NCI-H1092 treated with DMSO at 0.1 percent for 48 hours (cell line): ENCODE results near the gene STON1.
"Not testable (repeated sequence)": the region's sequence is repeated elsewhere in the genome, so short reads cannot be mapped to it uniquely, and the experiment has no call there.

ENCODE experiments used
- DNase-seq: peaks from one replicate; lab custom pipeline; 2025; lab: John Stamatoyannopoulos, UW

STON1 gene

DNA sequence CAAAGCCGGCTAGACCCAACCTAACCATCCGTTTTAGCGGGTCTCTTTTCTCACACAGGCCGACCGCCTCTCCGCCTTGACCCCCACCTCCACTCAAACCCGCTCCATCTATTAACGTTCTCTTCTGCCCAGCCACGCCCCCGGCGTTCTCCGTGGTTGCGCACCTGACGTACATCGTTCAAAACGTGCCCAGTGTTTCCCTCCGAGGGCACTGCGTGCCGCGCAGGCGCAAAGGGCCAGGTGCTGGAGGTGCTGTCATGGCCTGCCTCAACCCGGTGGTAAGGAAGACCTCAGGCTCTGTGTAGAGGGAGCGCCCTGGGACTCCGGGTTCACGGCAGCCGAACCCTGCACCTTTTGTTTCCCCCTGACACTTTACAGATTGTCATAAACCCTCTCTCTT, 87.7 kb downstream of the STON1 start, which contains the start of gene GTF2A1L:
Gene GTF2A1L, plus strand, starts transcription at position 239 of the 400 bp plus-strand sequence. Its CDS starts 19 bp downstream, at position 258.
- DNase-seq = no peak

- DNase-seq = no peak
Observed at GRCh38 chr2:48619526-48619925, 89.6 kb downstream of the STON1 start.

DNA sequence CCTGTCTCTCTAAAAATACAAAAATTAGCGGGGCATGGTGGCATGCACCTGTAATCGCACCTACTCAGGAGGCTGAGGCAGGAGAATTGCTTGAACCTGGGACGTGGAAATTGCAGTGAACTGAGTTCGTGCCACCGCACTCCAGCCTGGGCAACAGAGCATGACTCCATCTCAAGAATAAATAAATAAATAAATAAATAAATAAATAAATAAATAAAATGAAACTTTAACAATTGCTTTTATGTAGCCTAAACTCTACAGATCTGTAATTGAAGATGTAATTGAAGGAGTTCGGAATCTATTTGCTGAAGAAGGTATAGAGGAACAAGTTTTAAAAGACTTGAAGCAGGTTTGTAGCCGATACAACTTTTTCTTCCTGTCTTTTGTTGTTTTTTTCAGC, 90.7 kb downstream of the STON1 start:
- DNase-seq = no peak

DNA sequence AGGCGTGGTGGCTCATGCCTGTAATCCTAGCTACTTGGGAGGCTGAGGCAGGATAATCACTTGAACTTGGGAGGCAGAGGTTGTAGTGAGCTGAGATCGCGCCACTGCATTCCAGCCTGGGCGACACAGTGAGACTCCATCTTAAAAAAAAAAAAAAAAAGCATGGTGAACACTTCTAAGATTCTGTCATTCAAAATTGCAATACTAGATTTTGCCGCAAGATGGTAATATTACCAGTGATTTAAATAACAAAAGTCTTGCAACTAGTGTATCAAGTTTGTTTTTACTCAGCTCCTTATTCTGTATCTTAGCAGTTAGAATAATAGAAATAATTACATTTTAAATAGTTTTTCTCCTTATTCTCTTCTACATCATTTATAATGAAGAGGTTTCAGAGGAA, 92.7 kb downstream of the STON1 start:
- not testable (repeated sequence) for DNase-seq

GRCh38 chr2:48624696-48625095, 94.7 kb downstream of the STON1 start:
- no peak for DNase-seq

DNA sequence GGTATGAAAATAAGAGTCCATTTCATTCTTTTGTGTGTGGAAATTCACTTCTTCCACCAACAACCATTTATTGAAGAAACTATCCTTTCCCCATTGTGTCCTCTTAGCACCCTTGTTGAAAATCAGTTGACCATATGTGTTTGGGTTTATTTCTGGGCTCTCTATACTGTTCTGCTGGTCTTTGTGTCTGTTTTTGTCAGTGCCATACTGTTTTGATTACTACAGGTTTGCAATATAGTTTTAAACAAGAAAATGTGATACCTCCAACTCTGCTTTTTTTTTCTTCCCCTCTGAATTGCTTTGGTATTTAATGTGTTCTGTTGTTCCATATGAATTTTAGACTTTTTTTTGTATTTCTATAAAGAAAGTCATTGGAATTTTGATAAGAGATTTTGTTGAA, 96.1 kb downstream of the STON1 start:
- DNase-seq = no peak

- DNase-seq = no peak
Observed at GRCh38 chr2:48633143-48633542, 103.2 kb downstream of the STON1 start.

- no peak for DNase-seq
Observed at GRCh38 chr2:48635786-48636185, 105.8 kb downstream of the STON1 start.

DNA sequence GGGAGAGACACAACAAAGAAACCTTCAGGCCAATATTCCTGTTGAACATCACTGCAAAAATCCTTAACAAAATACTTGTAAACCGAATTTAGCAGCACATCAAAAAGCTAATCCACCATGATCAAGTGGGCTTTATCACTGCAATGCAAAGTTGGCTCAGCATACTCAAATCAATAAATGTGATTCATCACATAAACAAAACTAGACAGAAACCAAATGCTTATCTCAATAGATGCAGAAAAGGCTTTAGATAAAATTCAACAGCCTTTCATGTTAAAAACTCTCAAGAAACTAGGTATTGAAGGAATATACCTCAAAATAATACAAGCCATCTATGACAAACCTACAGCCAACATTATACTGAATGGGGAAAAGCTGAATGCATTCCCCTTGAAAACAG, 108.3 kb downstream of the STON1 start:
- no peak for DNase-seq
